ENCODE results near the gene STAT4. TPM values are rescaled to one million over a fixed set of nuclear protein-coding genes. Genes with fewer than 3 reads are reported as not detected.
A peak's percentile ranks its signal among the peaks of the same experiment; 100 is the strongest.

STAT4 gene
- total RNA-seq, 1 experiment from 2014 or later = not detected

GRCh38 chr2:191066919-191067233, 83.9 kb downstream of the STAT4 start:
- in situ Hi-C loops (cut with HindIII; ENCODE audit: low pct_unique_long_range_greater_than_20kb, low sequenced_read_pairs) = no loop called here
- no peak for DNase-seq (ENCODE audit: low read depth, low spot score)

GRCh38 chr2:191066197-191066918, 84.4 kb downstream of the STAT4 start:
- DNase-seq (ENCODE audit: low read depth, low spot score) = no peak
- in situ Hi-C loops (cut with HindIII; ENCODE audit: low pct_unique_long_range_greater_than_20kb, low sequenced_read_pairs) = no loop called here

- DNase-seq (ENCODE audit: low read depth, low spot score) = no peak
- in situ Hi-C loops (cut with HindIII; ENCODE audit: low pct_unique_long_range_greater_than_20kb, low sequenced_read_pairs) = no loop called here
Measured at GRCh38 chr2:191065785-191066184, 85.0 kb downstream of the STAT4 start.

- in situ Hi-C loops (cut with HindIII; ENCODE audit: low pct_unique_long_range_greater_than_20kb, low sequenced_read_pairs) = no loop called here
- DNase-seq (ENCODE audit: low read depth, low spot score) = no peak
Measured at GRCh38 chr2:191064590-191064989, 86.2 kb downstream of the STAT4 start.

GRCh38 chr2:191063584-191063983, 87.2 kb downstream of the STAT4 start:
- in situ Hi-C loops (cut with HindIII; ENCODE audit: low pct_unique_long_range_greater_than_20kb, low sequenced_read_pairs) = no loop called here
- DNase-seq (ENCODE audit: low read depth, low spot score) = no peak

GRCh38 chr2:191061381-191061980, 89.3 kb downstream of the STAT4 start:
- no peak for DNase-seq (ENCODE audit: low read depth, low spot score)
- in situ Hi-C loops (cut with HindIII; ENCODE audit: low pct_unique_long_range_greater_than_20kb, low sequenced_read_pairs) = no loop called here

GRCh38 chr2:191059308-191059707, 91.5 kb downstream of the STAT4 start:
- DNase-seq (ENCODE audit: low read depth, low spot score) = no peak
- in situ Hi-C loops (cut with HindIII; ENCODE audit: low pct_unique_long_range_greater_than_20kb, low sequenced_read_pairs) = no loop called here

GRCh38 chr2:191056228-191056627, 94.6 kb downstream of the STAT4 start:
- no peak for DNase-seq (ENCODE audit: low read depth, low spot score)
- in situ Hi-C loops (cut with HindIII; ENCODE audit: low pct_unique_long_range_greater_than_20kb, low sequenced_read_pairs) = no loop called here

- no peak for DNase-seq (ENCODE audit: low read depth, low spot score)
- in situ Hi-C loops (cut with HindIII; ENCODE audit: low pct_unique_long_range_greater_than_20kb, low sequenced_read_pairs) = no loop called here
Measured at GRCh38 chr2:191053256-191053655, 97.5 kb downstream of the STAT4 start.

- DNase-seq (ENCODE audit: low read depth, low spot score) = peak; percentile 65
- in situ Hi-C loops (cut with HindIII; ENCODE audit: low pct_unique_long_range_greater_than_20kb, low sequenced_read_pairs) = no loop called here
Measured at GRCh38 chr2:191051825-191052778, 98.7 kb downstream of the STAT4 start.

GRCh38 chr2:191051177-191051576, 99.6 kb downstream of the STAT4 start:
- in situ Hi-C loops (cut with HindIII; ENCODE audit: low pct_unique_long_range_greater_than_20kb, low sequenced_read_pairs) = no loop called here
- no peak for DNase-seq (ENCODE audit: low read depth, low spot score)

- DNase-seq (ENCODE audit: low read depth, low spot score) = no peak
- in situ Hi-C loops (cut with HindIII; ENCODE audit: low pct_unique_long_range_greater_than_20kb, low sequenced_read_pairs) = no loop called here
Measured at GRCh38 chr2:191050640-191050987, 100.2 kb downstream of the STAT4 start.

- in situ Hi-C loops (cut with HindIII; ENCODE audit: low pct_unique_long_range_greater_than_20kb, low sequenced_read_pairs) = no loop called here
- DNase-seq (ENCODE audit: low read depth, low spot score) = no peak
Measured at GRCh38 chr2:191049728-191050639, 100.8 kb downstream of the STAT4 start.

GRCh38 chr2:191048073-191048472, 102.7 kb downstream of the STAT4 start:
- DNase-seq (ENCODE audit: low read depth, low spot score) = no peak
- in situ Hi-C loops (cut with HindIII; ENCODE audit: low pct_unique_long_range_greater_than_20kb, low sequenced_read_pairs) = no loop called here

GRCh38 chr2:191045141-191045540, 105.7 kb downstream of the STAT4 start:
- in situ Hi-C loops (cut with HindIII; ENCODE audit: low pct_unique_long_range_greater_than_20kb, low sequenced_read_pairs) = no loop called here
- DNase-seq (ENCODE audit: low read depth, low spot score) = no peak

GRCh38 chr2:191043438-191043837, 107.4 kb downstream of the STAT4 start:
- no peak for DNase-seq (ENCODE audit: low read depth, low spot score)
- in situ Hi-C loops (cut with HindIII; ENCODE audit: low pct_unique_long_range_greater_than_20kb, low sequenced_read_pairs) = no loop called here

- DNase-seq (ENCODE audit: low read depth, low spot score) = no peak
- in situ Hi-C loops (cut with HindIII; ENCODE audit: low pct_unique_long_range_greater_than_20kb, low sequenced_read_pairs) = no loop called here
Measured at GRCh38 chr2:191041418-191042161, 109.2 kb downstream of the STAT4 start.
